Measurements from ENCODE around the gene RNU5D-1. TPM values are rescaled to one million over a fixed set of nuclear protein-coding genes. Genes with fewer than 3 reads are reported as not detected.

RNU5D-1 gene
- total RNA-seq, 1 experiment from 2014 or later = not detected

GRCh38 chr1:44721485-44722361, 9.2 kb downstream of the RNU5D-1 start:
- peak; percentile 82 for DNase-seq
- intact Hi-C loops (cut with micrococcal nuclease; ENCODE audit: unreplicated experiment) = no loop called here
- BruUV-seq (replicated peaks) = TSS peak; percentile 99
- peaks cover 36% of the 10 kb centered on the region for H3K4me1 Mint-ChIP-seq (ENCODE audit: low read depth, unreplicated experiment)
- no peaks in the 10 kb centered on the region for H3K9me3 Mint-ChIP-seq (ENCODE audit: low read depth, unreplicated experiment)
- H3K27ac Mint-ChIP-seq (ENCODE audit: unreplicated experiment) = peak overlapping the region; percentile 96
- H3K4me3 Mint-ChIP-seq (ENCODE audit: low read depth, unreplicated experiment) = peak overlapping the region; percentile 26
- peaks cover 13% of the 10 kb centered on the region for H3K27me3 Mint-ChIP-seq (ENCODE audit: unreplicated experiment)
- no peak for TF ChIP-seq CTCF (IDR thresholded peaks at IDR 0.05; ENCODE audit: unreplicated experiment)
- CTCF ChIA-PET = interaction anchor here (0.5 to 1.6 kb wide), 6 partner anchors 9 to 487 kb away, joined by 3 to 11 read pairs (median 4); partner anchors contain the start of genes ARMH1, PLK3, RNU5D-1 and TMEM53
- H3K36me3 Mint-ChIP-seq (ENCODE audit: insufficient read depth, unreplicated experiment) = peaks cover 31% of the 10 kb centered on the region

- Mint-ChIP-seq H3K4me3 (ENCODE audit: low read depth, unreplicated experiment) (peak overlapping the region; percentile 0), H3K4me1 (ENCODE audit: low read depth, unreplicated experiment) (peaks cover 36% of the 10 kb centered on the region), H3K36me3 (ENCODE audit: insufficient read depth, unreplicated experiment) (peaks cover 31% of the 10 kb centered on the region), H3K27me3 (ENCODE audit: unreplicated experiment) (peaks cover 27% of the 10 kb centered on the region), H3K9me3 (ENCODE audit: low read depth, unreplicated experiment) (no peaks in the 10 kb centered on the region), H3K27ac (ENCODE audit: unreplicated experiment) (peak overlapping the region; percentile 96)
- CTCF ChIA-PET = no interaction called here
- no peak for DNase-seq
- intact Hi-C loops (cut with micrococcal nuclease; ENCODE audit: unreplicated experiment) = no loop called here
- no peak for TF ChIP-seq CTCF (IDR thresholded peaks at IDR 0.05; ENCODE audit: unreplicated experiment)
- BruUV-seq (replicated peaks) = no TSS peak
Observed at GRCh38 chr1:44720281-44720680, 10.7 kb downstream of the RNU5D-1 start.

DNA sequence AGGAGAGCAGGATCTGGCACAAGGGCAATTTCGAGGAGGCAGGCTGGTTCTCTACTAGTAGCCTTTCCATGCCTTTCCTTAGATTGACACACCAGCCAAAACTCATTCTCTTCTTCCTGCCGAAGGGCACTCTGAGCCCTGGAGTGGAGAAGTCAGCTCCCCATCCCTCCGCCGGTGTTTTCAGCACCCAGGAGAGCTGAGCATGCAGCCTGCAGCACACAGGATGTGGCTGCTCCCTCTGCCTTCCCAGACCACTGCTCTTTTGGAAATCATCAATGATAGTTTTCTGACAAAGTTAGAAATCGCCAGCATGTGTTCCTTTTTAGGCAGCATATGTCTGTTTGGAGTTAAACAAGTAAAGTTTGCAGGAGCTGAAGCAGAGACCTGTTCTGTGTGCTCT, 11.7 kb downstream of the RNU5D-1 start:
- H3K36me3 Mint-ChIP-seq (ENCODE audit: insufficient read depth, unreplicated experiment) = peaks cover 31% of the 10 kb centered on the region
- no peak overlapping the region for H3K27ac Mint-ChIP-seq (ENCODE audit: unreplicated experiment)
- H3K9me3 Mint-ChIP-seq (ENCODE audit: low read depth, unreplicated experiment) = no peaks in the 10 kb centered on the region
- intact Hi-C loops (cut with micrococcal nuclease; ENCODE audit: unreplicated experiment) = no loop called here
- CTCF ChIA-PET = no interaction called here
- no peak for DNase-seq
- peaks cover 28% of the 10 kb centered on the region for H3K27me3 Mint-ChIP-seq (ENCODE audit: unreplicated experiment)
- peaks cover 36% of the 10 kb centered on the region for H3K4me1 Mint-ChIP-seq (ENCODE audit: low read depth, unreplicated experiment)
- H3K4me3 Mint-ChIP-seq (ENCODE audit: low read depth, unreplicated experiment) = no peak overlapping the region
- no TSS peak for BruUV-seq (replicated peaks)
- TF ChIP-seq CTCF (IDR thresholded peaks at IDR 0.05; ENCODE audit: unreplicated experiment) = no peak

GRCh38 chr1:44718091-44718490, 12.9 kb downstream of the RNU5D-1 start:
- Mint-ChIP-seq H3K27ac (ENCODE audit: unreplicated experiment) (no peak overlapping the region), H3K4me3 (ENCODE audit: low read depth, unreplicated experiment) (no peak overlapping the region), H3K27me3 (ENCODE audit: unreplicated experiment) (peaks cover 28% of the 10 kb centered on the region), H3K9me3 (ENCODE audit: low read depth, unreplicated experiment) (no peaks in the 10 kb centered on the region), H3K4me1 (ENCODE audit: low read depth, unreplicated experiment) (peaks cover 40% of the 10 kb centered on the region), H3K36me3 (ENCODE audit: insufficient read depth, unreplicated experiment) (peaks cover 29% of the 10 kb centered on the region)
- intact Hi-C loops (cut with micrococcal nuclease; ENCODE audit: unreplicated experiment) = no loop called here
- no TSS peak for BruUV-seq (replicated peaks)
- CTCF ChIA-PET = interaction anchor here (0.7 kb wide), 1 partner anchor 28 kb away, joined by 8 read pairs; no protein-coding TSS in a partner anchor
- DNase-seq = no peak
- no peak for TF ChIP-seq CTCF (IDR thresholded peaks at IDR 0.05; ENCODE audit: unreplicated experiment)
